IPS DF 4.7 (cell line): ENCODE data around the gene EYS.
"Not testable (repeated sequence)": the region's sequence is repeated elsewhere in the genome, so short reads cannot be mapped to it uniquely, and the experiment has no call there.

ENCODE experiments used
- DNase-seq: peaks from one replicate; pipeline ENCODE4 v3.0.0-alpha.2; 2013; ENCODE audit warnings: low spot score; ENCODE audit errors: extremely low read depth

EYS gene

GRCh38 chr6:64483956-64484499, 1223.0 kb downstream of the EYS start:
- DNase-seq: no peak

- no peak for DNase-seq
Measured at GRCh38 chr6:64482631-64483030, 1224.4 kb downstream of the EYS start.

GRCh38 chr6:64479134-64479533, 1227.9 kb downstream of the EYS start:
- DNase-seq: no peak

GRCh38 chr6:64477391-64477790, 1229.6 kb downstream of the EYS start:
- no peak for DNase-seq

- DNase-seq: no peak
Measured at GRCh38 chr6:64476935-64477334, 1230.1 kb downstream of the EYS start.

GRCh38 chr6:64469405-64469804, 1237.6 kb downstream of the EYS start:
- DNase-seq: not testable (repeated sequence)

- DNase-seq: no peak
Measured at GRCh38 chr6:64467656-64468055, 1239.4 kb downstream of the EYS start.

- DNase-seq: no peak
Measured at GRCh38 chr6:64459411-64459944, 1247.5 kb downstream of the EYS start.

- DNase-seq: not testable (repeated sequence)
Measured at GRCh38 chr6:64448101-64448500, 1258.9 kb downstream of the EYS start.

GRCh38 chr6:64445038-64445437, 1262.0 kb downstream of the EYS start:
- DNase-seq: no peak

- no peak for DNase-seq
Measured at GRCh38 chr6:64439274-64439673, 1267.8 kb downstream of the EYS start.

GRCh38 chr6:64437996-64438395, 1269.0 kb downstream of the EYS start:
- DNase-seq: no peak

GRCh38 chr6:64429926-64430325, 1277.1 kb downstream of the EYS start:
- no peak for DNase-seq

- no peak for DNase-seq
Measured at GRCh38 chr6:64428186-64428585, 1278.8 kb downstream of the EYS start.

GRCh38 chr6:64415926-64416325, 1291.1 kb downstream of the EYS start:
- no peak for DNase-seq

- no peak for DNase-seq
Measured at GRCh38 chr6:64411226-64411625, 1295.8 kb downstream of the EYS start.

- DNase-seq: no peak
Measured at GRCh38 chr6:64409948-64410347, 1297.1 kb downstream of the EYS start.

GRCh38 chr6:64404396-64404795, 1302.6 kb downstream of the EYS start:
- no peak for DNase-seq

- no peak for DNase-seq
Measured at GRCh38 chr6:64383277-64383676, 1323.7 kb downstream of the EYS start.

GRCh38 chr6:64376394-64376793, 1330.6 kb downstream of the EYS start:
- DNase-seq: peak; percentile 3

GRCh38 chr6:64357430-64357829, 1349.6 kb downstream of the EYS start:
- no peak for DNase-seq

GRCh38 chr6:64347411-64347810, 1359.6 kb downstream of the EYS start:
- no peak for DNase-seq

GRCh38 chr6:64335195-64335594, 1371.8 kb downstream of the EYS start:
- no peak for DNase-seq

- DNase-seq: no peak
Measured at GRCh38 chr6:64334636-64335035, 1372.4 kb downstream of the EYS start.
